Spleen (tissue), 11 donors: ENCODE results near the gene GDPGP1. TPM values are rescaled to one million over a fixed set of nuclear protein-coding genes. Genes with fewer than 3 reads are reported as not detected.

Source experiments
- DNase-seq: peaks from one replicate; pipeline ENCODE4 v3.0.0-alpha.2; 2020
- H3K27ac ChIP-seq, 8 donors: fragments of 200-600 bp; sonication (generic) in 7 of 8; 1 replicate in 4 of 8; 2 replicates in 4 of 8; pipeline versions ENCODE4 v1.5.0 to v1.8.0; 2016 to 2021; ENCODE audit warnings: inconsistent platforms in 4 of 8, mild to moderate bottlenecking in 4 of 8, moderate library complexity in 1 of 8
- H3K27me3 ChIP-seq, 7 donors: fragments of 200-600 bp; sonication (generic) in 6 of 7; replicated peaks in 1 of 7; 1 replicate in 4 of 7; 2 replicates in 3 of 7; pipeline versions ENCODE4 v1.5.0 to v1.8.0; 2016 to 2021; ENCODE audit warnings: inconsistent platforms in 3 of 7, mild to moderate bottlenecking in 1 of 7
- H3K36me3 ChIP-seq, 6 donors: fragments of 200-600 bp; sonication (generic) in 5 of 6; 1 replicate in 4 of 6; 2 replicates in 2 of 6; pipeline versions ENCODE4 v1.5.0 to v1.8.0; 2016 to 2021; ENCODE audit warnings: inconsistent platforms in 2 of 6
- H3K4me1 ChIP-seq, 6 donors: fragments of 200-600 bp; sonication (generic) in 5 of 6; 1 replicate in 3 of 6; 2 replicates in 3 of 6; pipeline versions ENCODE4 v1.5.0 to v1.8.0; 2016 to 2021; ENCODE audit warnings: inconsistent platforms in 3 of 6
- H3K4me3 ChIP-seq, 8 donors: fragments of 200-600 bp; sonication (generic) in 7 of 8; 1 replicate in 4 of 8; 2 replicates in 4 of 8; pipeline versions ENCODE4 v1.5.0 to v1.8.0; 2016 to 2021; ENCODE audit warnings: inconsistent platforms in 4 of 8, mild to moderate bottlenecking in 4 of 8, moderate library complexity in 2 of 8
- H3K9me3 ChIP-seq, 8 donors: fragments of 200-600 bp; sonication (generic) in 7 of 8; 1 replicate in 4 of 8; 2 replicates in 4 of 8; pipeline versions ENCODE4 v1.5.0 to v1.8.0; 2016 to 2021; ENCODE audit warnings: inconsistent platforms in 4 of 8
- POLR2A ChIP-seq, 3 donors: fragments of 450-650 bp; IDR thresholded peaks; one replicate each; pipeline ENCODE4 v1.5.1; 2017; ENCODE audit warnings: antibody characterized with exemption in 3 of 3, mild to moderate bottlenecking in 1 of 3
- POLR2AphosphoS5 ChIP-seq, 3 donors: sonication (generic); formaldehyde crosslinking; IDR thresholded peaks; one replicate each; pipeline ENCODE4 v1.5.1; 2017; ENCODE audit warnings: antibody characterized with exemption in 3 of 3
- WGBS, 5 donors: extraction: QIAGEN DNeasy Blood & Tissue Kit in 3 of 5; methylation state at CpG; one replicate each; pipeline versions ENCODE4 v1.1.5 to v1.1.7; 2013 to 2018; 5-methylcytosine and 5-hydroxymethylcytosine counted together
- intact Hi-C: fragments of 100-400 bp; cut with DNase I; formaldehyde crosslinking; loops from one replicate; pipeline ENCODE4 v1.15.0; 2023; ENCODE audit warnings: low total_unique reads
- polyA plus RNA-seq, 3 donors: library from polyadenylated mRNA; stranded (reverse); fragments of 200-250 nt; gene quantifications; one replicate each; pipeline ENCODE4 v1.2.1, GENCODE V29; 2013
- total RNA-seq, 7 donors: library from RNA; depleted of rRNA in 3 of 7; stranded (reverse); fragments of >200 nt in 3 of 7; fragmentation: NEBNext Ultra II Directional in 4 of 7; extraction: Animal tissue kit (Norgen Biotek cat#: 25700) in 4 of 7; gene quantifications; one replicate each; pipeline versions ENCODE4 v1.1.0 to v1.2.1, GENCODE V29; 2016 to 2021
- TF ChIP-seq, protein P1 (sequence below), 11 experiments: fragments of 200-600 bp in 7 of 11; fragments of 450-650 bp in 4 of 11; sonication (generic) in 4 of 11; IDR thresholded peaks in 8 of 11; conservative IDR thresholded peaks in 3 of 11; 1 replicate in 7 of 11; 2 replicates in 4 of 11; pipeline versions ENCODE4 v1.4.0 to v1.8.0; 2016 to 2021; ENCODE audit warnings: antibody characterized with exemption in 11 of 11, inconsistent platforms in 4 of 11, mild to moderate bottlenecking in 1 of 11
- donor health status: healthy with polysubstance abuse.
- donor health status: DM: no; HTN: no; CAD: no; lungs with moderate emphysema.
- donor health status: DM: no; HTN: no; CAD: no.
- donor health status: Bipolar disorder and iron deficiency.
- donor health status: healthy.
- donor health status: DM: no; HTN: no; CAD: no.
- donor health status: DM: yes; HTN: yes; CAD: no.

The GDPGP1 gene
- total and polyA plus RNA-seq, 10 donors = 1.9 to 13.4 (median 9.6) TPM

DNA sequence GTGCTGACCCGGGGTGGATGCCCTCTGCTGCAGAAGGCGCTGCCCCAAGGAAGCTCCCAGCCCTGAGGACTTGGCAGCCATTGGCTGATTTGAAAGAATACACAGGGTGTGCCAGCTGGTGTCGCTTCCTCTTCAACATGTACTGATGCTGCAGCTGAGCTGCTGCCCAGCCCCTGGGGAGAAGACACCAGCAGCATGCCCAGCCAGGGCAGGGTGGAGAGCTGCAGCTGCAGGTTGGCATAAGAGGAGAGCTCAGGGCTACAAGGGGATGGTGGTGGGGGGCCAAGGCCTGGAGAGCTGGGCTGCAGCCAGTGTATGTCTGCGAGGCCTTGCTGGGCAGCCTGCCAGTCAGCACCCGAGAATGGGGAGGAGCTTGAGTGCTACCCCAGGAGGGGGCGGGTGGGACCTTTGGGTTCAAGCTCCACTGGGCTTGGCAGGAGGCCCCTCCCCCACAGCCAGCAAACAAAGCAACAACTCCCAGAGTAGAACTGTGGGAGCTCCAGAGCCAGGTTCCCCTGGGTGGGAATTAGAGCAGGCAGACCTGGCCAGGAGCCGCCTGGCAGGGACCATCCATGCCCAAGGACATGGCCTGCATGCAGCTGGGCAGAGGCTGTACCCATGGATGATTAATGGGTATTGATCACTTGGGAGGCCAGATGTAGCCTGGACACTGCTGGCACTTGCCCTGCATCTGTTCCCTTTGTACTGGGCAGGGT is 42.1 kb upstream of the GDPGP1 start:
- intact Hi-C loops = no loop called here
- H3K27me3 ChIP-seq = no peaks in the 10 kb centered on the region
- peak overlapping the region; percentile 9 to 98 (median 88) for H3K27ac ChIP-seq
- peaks cover 40 to 98% (median 84%) of the 10 kb centered on the region in 6 donors for H3K4me1 ChIP-seq
- 8 to 25% (median 18%) methylated on average over 4 to 7 of the region's 7 CpGs for WGBS, 5 donors
- H3K9me3 ChIP-seq = no peaks in the 10 kb centered on the region
- peaks cover 0 to 14% (median 0%) of the 10 kb centered on the region in 6 donors for H3K36me3 ChIP-seq
- TF ChIP-seq POLR2AphosphoS5 (IDR thresholded peaks at IDR 0.05) = peak; percentile 80 to 86 (median 86)
- no peak for TF ChIP-seq POLR2A (IDR thresholded peaks at IDR 0.05)
- TF ChIP-seq, protein P1, sequence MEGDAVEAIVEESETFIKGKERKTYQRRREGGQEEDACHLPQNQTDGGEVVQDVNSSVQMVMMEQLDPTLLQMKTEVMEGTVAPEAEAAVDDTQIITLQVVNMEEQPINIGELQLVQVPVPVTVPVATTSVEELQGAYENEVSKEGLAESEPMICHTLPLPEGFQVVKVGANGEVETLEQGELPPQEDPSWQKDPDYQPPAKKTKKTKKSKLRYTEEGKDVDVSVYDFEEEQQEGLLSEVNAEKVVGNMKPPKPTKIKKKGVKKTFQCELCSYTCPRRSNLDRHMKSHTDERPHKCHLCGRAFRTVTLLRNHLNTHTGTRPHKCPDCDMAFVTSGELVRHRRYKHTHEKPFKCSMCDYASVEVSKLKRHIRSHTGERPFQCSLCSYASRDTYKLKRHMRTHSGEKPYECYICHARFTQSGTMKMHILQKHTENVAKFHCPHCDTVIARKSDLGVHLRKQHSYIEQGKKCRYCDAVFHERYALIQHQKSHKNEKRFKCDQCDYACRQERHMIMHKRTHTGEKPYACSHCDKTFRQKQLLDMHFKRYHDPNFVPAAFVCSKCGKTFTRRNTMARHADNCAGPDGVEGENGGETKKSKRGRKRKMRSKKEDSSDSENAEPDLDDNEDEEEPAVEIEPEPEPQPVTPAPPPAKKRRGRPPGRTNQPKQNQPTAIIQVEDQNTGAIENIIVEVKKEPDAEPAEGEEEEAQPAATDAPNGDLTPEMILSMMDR (IDR thresholded peaks at IDR 0.05 in 8 of 11, conservative IDR thresholded peaks at IDR 0.05 in 3 of 11) = no peak
- DNase-seq = peak; percentile 94
- H3K4me3 ChIP-seq = peak overlapping the region in 6 of 8 donors; percentile 4 to 60 (median 22)

DNA sequence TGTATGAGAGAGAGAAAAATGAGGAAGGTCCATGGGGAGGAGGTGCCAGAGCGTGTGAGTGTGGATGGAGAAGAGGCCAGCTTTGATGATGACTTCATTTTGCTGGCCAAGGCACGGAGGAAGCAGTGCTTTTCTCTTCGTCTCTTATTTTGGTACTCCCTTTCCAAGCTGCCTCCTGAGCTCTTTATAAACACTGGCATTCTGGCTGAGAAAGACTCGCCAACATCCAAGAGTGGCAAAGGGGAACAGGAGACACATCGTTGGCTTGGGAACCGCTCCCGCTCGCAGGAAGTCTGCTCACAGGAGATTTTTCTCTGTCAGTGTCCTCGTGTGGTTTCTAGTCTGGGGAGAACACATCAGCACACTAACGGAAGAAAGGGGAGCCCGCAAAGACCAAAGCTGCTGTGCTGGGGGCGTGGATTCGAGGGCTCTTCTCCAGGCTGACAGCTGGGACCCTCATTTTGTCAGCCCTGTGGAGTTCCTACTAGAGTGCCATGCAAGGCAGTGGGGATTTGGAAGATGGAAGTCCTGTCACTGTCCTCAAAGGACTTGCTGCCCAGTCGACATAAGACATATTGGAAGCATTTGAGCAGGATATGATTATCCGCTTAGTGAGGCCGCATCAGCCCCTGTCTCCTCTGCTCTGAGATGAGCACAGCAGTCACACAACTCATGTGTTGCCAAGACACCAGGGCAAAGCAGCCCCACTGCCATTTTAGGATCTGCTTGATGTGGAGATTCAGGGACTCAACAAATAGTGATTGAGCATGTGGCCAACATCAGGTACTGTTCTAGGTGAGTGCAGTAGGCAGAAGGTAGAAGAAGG is 40.8 kb upstream of the GDPGP1 start:
- Histone ChIP-seq H3K9me3 (no peaks in the 10 kb centered on the region), H3K27me3 (no peaks in the 10 kb centered on the region), H3K4me3 (peak overlapping the region in 1 of 8 donors; percentile 60), H3K36me3 (peaks cover 0 to 16% (median 0%) of the 10 kb centered on the region in 6 donors), H3K4me1 (peaks cover 36 to 89% (median 72%) of the 10 kb centered on the region in 6 donors), H3K27ac (peak overlapping the region; percentile 29 to 98 (median 88))
- intact Hi-C loops = no loop called here
- TF ChIP-seq, protein P1 (IDR thresholded peaks at IDR 0.05 in 8 of 11, conservative IDR thresholded peaks at IDR 0.05 in 3 of 11) = no peak
- TF ChIP-seq POLR2A (IDR thresholded peaks at IDR 0.05) = no peak
- no peak for TF ChIP-seq POLR2AphosphoS5 (IDR thresholded peaks at IDR 0.05)
- DNase-seq = peak; percentile 66
- 37 to 58% (median 43%) methylated on average over 15 to 16 of the region's 16 CpGs for WGBS, 5 donors

DNA sequence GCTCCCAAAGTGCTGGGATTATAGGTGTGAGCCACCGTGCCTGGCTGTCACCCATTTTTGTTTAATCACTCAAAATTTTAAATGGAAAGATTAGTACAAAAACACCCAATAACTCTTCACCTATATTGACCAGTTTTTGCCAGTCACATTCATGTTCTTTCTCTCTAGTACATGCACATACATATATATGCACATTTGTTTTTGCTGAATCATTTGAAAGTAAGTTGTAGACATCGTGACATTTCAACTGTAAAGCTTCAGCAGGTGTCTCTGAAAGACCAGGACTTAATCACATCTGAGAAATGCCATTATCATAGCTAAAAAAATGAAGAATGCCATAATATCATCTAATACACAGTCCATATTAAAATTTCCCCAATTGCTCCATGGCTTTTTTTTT is 39.4 kb upstream of the GDPGP1 start:
- DNase-seq = no peak
- H3K27me3 ChIP-seq = no peaks in the 10 kb centered on the region
- 62 to 84% (median 76%) methylated on average over 2 of the region's 2 CpGs for WGBS, 5 donors
- peak overlapping the region in 3 of 8 donors; percentile 93 to 98 (median 94) for H3K27ac ChIP-seq
- H3K4me3 ChIP-seq = no peak overlapping the region
- peaks cover 30 to 89% (median 59%) of the 10 kb centered on the region in 6 donors for H3K4me1 ChIP-seq
- H3K36me3 ChIP-seq = peaks cover 0 to 16% (median 0%) of the 10 kb centered on the region in 6 donors
- H3K9me3 ChIP-seq = no peaks in the 10 kb centered on the region
- TF ChIP-seq, protein P1 (IDR thresholded peaks at IDR 0.05 in 8 of 11, conservative IDR thresholded peaks at IDR 0.05 in 3 of 11) = no peak
- no peak for TF ChIP-seq POLR2A (IDR thresholded peaks at IDR 0.05)
- intact Hi-C loops = no loop called here
